K562 (cell line): ENCODE results near the gene SNAP23. TPM values are rescaled to one million over a fixed set of nuclear protein-coding genes. Genes with fewer than 3 reads are reported as not detected.

Experiments
- ATF1 ChIP-seq, 2 experiments: fragments of 450-650 bp in 1 of 2; IDR thresholded peaks; 2 replicates each; pipeline ENCODE4 v1.6.1; 2016; ENCODE audit warnings: missing compliant biosample characterization in 1 of 2, missing genetic modification characterization in 1 of 2
- CBX2 ChIP-seq: fragments of 200-600 bp; sonication (generic); IDR thresholded peaks from one replicate; pipeline ENCODE4 v1.6.1; 2012; ENCODE audit warnings: mild to moderate bottlenecking, low read length, inconsistent platforms; ENCODE audit not compliant: insufficient read depth, poor library complexity, severe bottlenecking
- CCNT2 ChIP-seq: IDR thresholded peaks from 2 replicates; pipeline ENCODE4 v1.6.1; 2011; ENCODE audit warnings: borderline replicate concordance, low read depth, mild to moderate bottlenecking, moderate library complexity, mixed read lengths, low read length; ENCODE audit not compliant: insufficient read length; ENCODE audit errors: extremely low read depth
- ESRRA ChIP-seq: fragments of 450-650 bp; IDR thresholded peaks from 2 replicates; pipeline ENCODE4 v1.6.1; 2014; ENCODE audit warnings: low read depth, mild to moderate bottlenecking, moderate library complexity, borderline replicate concordance
- ESRRB ChIP-seq: fragments of 250-450 bp; sonication (Bioruptor Pico); IDR thresholded peaks from 2 replicates; pipeline ENCODE4 v1.5.0; 2020; ENCODE audit warnings: mild to moderate bottlenecking, moderate library complexity, borderline replicate concordance
- GTF2E2 ChIP-seq: fragments of 200-800 bp; sonication (Bioruptor generic); IDR thresholded peaks from 2 replicates; pipeline ENCODE4 v1.6.1; 2016; ENCODE audit warnings: missing genetic modification characterization, missing compliant biosample characterization
- HDAC2 ChIP-seq: fragments of 450-650 bp; IDR thresholded peaks from 2 replicates; pipeline ENCODE4 v1.6.1; 2016; ENCODE audit warnings: mild to moderate bottlenecking
- NFIC ChIP-seq: fragments of 450-650 bp; IDR thresholded peaks from 2 replicates; pipeline ENCODE4 v1.6.1; 2017; ENCODE audit warnings: mild to moderate bottlenecking, inconsistent platforms
- PRMT5 ChIP-seq: sonication (generic); formaldehyde crosslinking; IDR thresholded peaks from 2 replicates; pipeline ENCODE4 v1.5.0; 2020; ENCODE audit warnings: missing genetic modification reagents
- RAD21 ChIP-seq, 2 experiments: fragments of 250-450 bp in 1 of 2; fragments of 450-650 bp in 1 of 2; sonication (Bioruptor Pico) in 1 of 2; formaldehyde crosslinking in 1 of 2; IDR thresholded peaks in 1 of 2; conservative IDR thresholded peaks in 1 of 2; 2 replicates each; pipeline versions ENCODE4 v1.4.0 to v1.8.0; 2020 to 2022; ENCODE audit warnings: mild to moderate bottlenecking in 2 of 2, moderate library complexity in 1 of 2
- SIRT6 ChIP-seq: IDR thresholded peaks from one replicate; pipeline ENCODE4 v1.6.1; 2012; ENCODE audit warnings: low read depth, mild to moderate bottlenecking, control low read depth, inconsistent platforms, low read length, moderate library complexity
- SREBF2 ChIP-seq: sonication (generic); formaldehyde crosslinking; IDR thresholded peaks from 2 replicates; pipeline ENCODE4 v1.4.0; 2020; ENCODE audit warnings: mild to moderate bottlenecking, missing genetic modification reagents
- TAF7 ChIP-seq: fragments of 450-650 bp; IDR thresholded peaks from 2 replicates; pipeline ENCODE4 v1.6.1; 2016; ENCODE audit warnings: missing genetic modification characterization, missing compliant biosample characterization
- ZBTB8A ChIP-seq: fragments of 450-650 bp; IDR thresholded peaks from 2 replicates; pipeline ENCODE4 v1.6.1; 2018; ENCODE audit warnings: mild to moderate bottlenecking, moderate library complexity; ENCODE audit not compliant: partially characterized antibody
- ZNF217 ChIP-seq: sonication (generic); formaldehyde crosslinking; IDR thresholded peaks from 2 replicates; pipeline ENCODE4 v1.8.0; 2022; ENCODE audit warnings: mild to moderate bottlenecking, missing genetic modification reagents
- polyA plus RNA-seq, 8 experiments: library from polyadenylated mRNA; depleted of rRNA in 4 of 8; stranded (reverse) in 5 of 8; unstranded in 3 of 8; fragments of >200 nt; fragmentation: Nextera tagmentation in 2 of 8; fragmentation: Illumina TruSeq in 1 of 8; extraction: Ambion mirVana in 2 of 8; extraction: Trizol in 1 of 8; gene quantifications; 2 replicates each; pipeline versions ENCODE4 v1.2.1 to v1.2.3, GENCODE V29; 2011 to 2014; ENCODE audit warnings: inconsistent platforms in 1 of 8, missing spikeins in 1 of 8
- total RNA-seq, 7 experiments: library from RNA; depleted of rRNA in 6 of 7; stranded (reverse); fragments of >200 nt in 6 of 7; fragmentation: Illumina TruSeq in 2 of 7; extraction: Trizol in 2 of 7; gene quantifications; 2 replicates each; pipeline versions ENCODE4 v1.2.1 to v1.2.3, GENCODE V29; 2011 to 2021; ENCODE audit warnings: low replicate concordance in 1 of 7
- TF ChIP-seq, protein P1 (sequence below): sonication (generic); formaldehyde crosslinking; IDR thresholded peaks from 2 replicates; pipeline ENCODE4 v1.8.0; 2022; ENCODE audit warnings: mild to moderate bottlenecking, missing genetic modification reagents
- TF ChIP-seq, protein P2 (sequence below), 2 experiments: fragments of 450-650 bp; IDR thresholded peaks; 2 replicates each; pipeline ENCODE4 v1.6.1; 2018; ENCODE audit warnings: mild to moderate bottlenecking in 2 of 2, low read depth in 1 of 2; ENCODE audit not compliant: partially characterized antibody in 2 of 2
- TF ChIP-seq, protein P3 (sequence below), 2 experiments: fragments of 250-450 bp in 1 of 2; fragments of 450-650 bp in 1 of 2; sonication (Bioruptor Pico) in 1 of 2; IDR thresholded peaks; 2 replicates each; pipeline versions ENCODE4 v1.6.1 to v1.8.0; 2016 to 2021; ENCODE audit warnings: mild to moderate bottlenecking in 2 of 2, moderate library complexity in 2 of 2, missing compliant biosample characterization in 1 of 2, missing genetic modification characterization in 1 of 2
- TF ChIP-seq, protein P4 (sequence below), 2 experiments: fragments of 450-650 bp in 1 of 2; sonication (generic) in 1 of 2; formaldehyde crosslinking; conservative IDR thresholded peaks; 2 replicates each; pipeline versions ENCODE4 v1.4.0 to v1.8.1; 2020 to 2022; ENCODE audit warnings: mild to moderate bottlenecking in 1 of 2, missing genetic modification reagents in 1 of 2

Gene SNAP23
- total and polyA plus RNA-seq, 9 of the 15 experiments (the other 6 are each of a cell fraction or from before 2014, with no cell fraction given), result 78.9 to 168 (median 117) TPM

DNA sequence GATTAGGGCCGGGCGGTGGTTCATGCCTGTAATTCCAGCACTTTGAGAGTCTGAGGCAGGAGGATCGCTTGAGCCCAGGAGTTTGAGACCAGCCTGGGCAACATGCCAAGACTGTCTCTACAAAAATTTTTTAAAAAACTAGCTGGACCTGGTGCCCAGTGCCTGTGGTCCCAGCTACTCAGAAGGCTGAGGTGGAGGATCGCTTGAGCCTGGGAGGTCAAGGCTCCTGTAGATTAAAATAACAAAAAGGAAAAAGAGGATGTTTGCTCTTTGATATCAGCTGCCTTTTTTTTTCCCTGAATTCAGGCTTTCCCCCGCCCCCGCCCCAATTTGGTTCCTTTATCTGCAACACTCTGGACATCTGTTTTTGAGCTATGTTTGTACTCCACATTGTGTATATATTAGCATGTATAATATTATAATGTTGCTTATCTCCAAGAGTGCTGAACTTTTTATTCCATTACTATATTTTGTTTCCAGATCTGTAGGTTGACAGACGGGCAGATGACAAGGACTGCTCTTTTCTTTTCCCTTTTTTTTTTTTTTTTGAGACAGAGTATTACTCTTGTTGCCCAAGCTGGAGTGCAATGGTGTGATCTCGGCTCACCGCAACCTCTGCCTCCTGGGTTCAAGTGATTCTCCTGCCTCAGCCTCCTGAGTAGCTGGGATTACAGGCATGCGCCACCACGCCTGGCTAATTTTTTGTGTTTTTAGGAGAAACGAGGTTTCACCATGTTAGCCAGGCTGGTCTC lies 4.6 kb downstream of the SNAP23 start (continued):
- no peak for TF ChIP-seq ESRRB (CRISPR knock-in tag)
- no peak for TF ChIP-seq SIRT6
- TF ChIP-seq CBX2, result no peak
- TF ChIP-seq GTF2E2, result 0 out of 2 replicates have a peak, but pooled peaks have one; percentile 55
- peak; percentile 98 for TF ChIP-seq NFIC
- TF ChIP-seq TAF7 (tag), result no peak
- no peak for TF ChIP-seq ESRRA
- TF ChIP-seq ZNF217 (CRISPR knock-in tag), result no peak
- TF ChIP-seq, protein P1, sequence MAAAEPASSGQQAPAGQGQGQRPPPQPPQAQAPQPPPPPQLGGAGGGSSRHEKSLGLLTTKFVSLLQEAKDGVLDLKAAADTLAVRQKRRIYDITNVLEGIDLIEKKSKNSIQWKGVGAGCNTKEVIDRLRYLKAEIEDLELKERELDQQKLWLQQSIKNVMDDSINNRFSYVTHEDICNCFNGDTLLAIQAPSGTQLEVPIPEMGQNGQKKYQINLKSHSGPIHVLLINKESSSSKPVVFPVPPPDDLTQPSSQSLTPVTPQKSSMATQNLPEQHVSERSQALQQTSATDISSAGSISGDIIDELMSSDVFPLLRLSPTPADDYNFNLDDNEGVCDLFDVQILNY (CRISPR knock-in tag), result no peak
- no peak for TF ChIP-seq HDAC2
- TF ChIP-seq ATF1 (CRISPR knock-in tag; IDR thresholded peaks at IDR 0.05), result no peak
- TF ChIP-seq ATF1 (tag; IDR thresholded peaks at IDR 0.05), result no peak
- TF ChIP-seq ZBTB8A, result no peak
- TF ChIP-seq CCNT2, result peak; percentile 27
- no peak for TF ChIP-seq RAD21 (CRISPR knock-in tag; conservative IDR thresholded peaks at IDR 0.05 in 1 of 2, IDR thresholded peaks at IDR 0.05 in 1 of 2)
- TF ChIP-seq SREBF2, result no peak
- TF ChIP-seq, protein P2, sequence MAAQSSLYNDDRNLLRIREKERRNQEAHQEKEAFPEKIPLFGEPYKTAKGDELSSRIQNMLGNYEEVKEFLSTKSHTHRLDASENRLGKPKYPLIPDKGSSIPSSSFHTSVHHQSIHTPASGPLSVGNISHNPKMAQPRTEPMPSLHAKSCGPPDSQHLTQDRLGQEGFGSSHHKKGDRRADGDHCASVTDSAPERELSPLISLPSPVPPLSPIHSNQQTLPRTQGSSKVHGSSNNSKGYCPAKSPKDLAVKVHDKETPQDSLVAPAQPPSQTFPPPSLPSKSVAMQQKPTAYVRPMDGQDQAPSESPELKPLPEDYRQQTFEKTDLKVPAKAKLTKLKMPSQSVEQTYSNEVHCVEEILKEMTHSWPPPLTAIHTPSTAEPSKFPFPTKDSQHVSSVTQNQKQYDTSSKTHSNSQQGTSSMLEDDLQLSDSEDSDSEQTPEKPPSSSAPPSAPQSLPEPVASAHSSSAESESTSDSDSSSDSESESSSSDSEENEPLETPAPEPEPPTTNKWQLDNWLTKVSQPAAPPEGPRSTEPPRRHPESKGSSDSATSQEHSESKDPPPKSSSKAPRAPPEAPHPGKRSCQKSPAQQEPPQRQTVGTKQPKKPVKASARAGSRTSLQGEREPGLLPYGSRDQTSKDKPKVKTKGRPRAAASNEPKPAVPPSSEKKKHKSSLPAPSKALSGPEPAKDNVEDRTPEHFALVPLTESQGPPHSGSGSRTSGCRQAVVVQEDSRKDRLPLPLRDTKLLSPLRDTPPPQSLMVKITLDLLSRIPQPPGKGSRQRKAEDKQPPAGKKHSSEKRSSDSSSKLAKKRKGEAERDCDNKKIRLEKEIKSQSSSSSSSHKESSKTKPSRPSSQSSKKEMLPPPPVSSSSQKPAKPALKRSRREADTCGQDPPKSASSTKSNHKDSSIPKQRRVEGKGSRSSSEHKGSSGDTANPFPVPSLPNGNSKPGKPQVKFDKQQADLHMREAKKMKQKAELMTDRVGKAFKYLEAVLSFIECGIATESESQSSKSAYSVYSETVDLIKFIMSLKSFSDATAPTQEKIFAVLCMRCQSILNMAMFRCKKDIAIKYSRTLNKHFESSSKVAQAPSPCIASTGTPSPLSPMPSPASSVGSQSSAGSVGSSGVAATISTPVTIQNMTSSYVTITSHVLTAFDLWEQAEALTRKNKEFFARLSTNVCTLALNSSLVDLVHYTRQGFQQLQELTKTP (IDR thresholded peaks at IDR 0.05; ENCODE audit: low read depth in 1 of 2, partially characterized antibody in 2 of 2), result peak in 1 of 2 experiments; percentile 37
- TF ChIP-seq, protein P3, sequence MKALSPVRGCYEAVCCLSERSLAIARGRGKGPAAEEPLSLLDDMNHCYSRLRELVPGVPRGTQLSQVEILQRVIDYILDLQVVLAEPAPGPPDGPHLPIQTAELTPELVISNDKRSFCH (CRISPR knock-in tag; IDR thresholded peaks at IDR 0.05), result no peak
- TF ChIP-seq, protein P3 (tag; IDR thresholded peaks at IDR 0.05), result no peak
- no peak for TF ChIP-seq PRMT5 (CRISPR knock-in tag)
- TF ChIP-seq, protein P4, sequence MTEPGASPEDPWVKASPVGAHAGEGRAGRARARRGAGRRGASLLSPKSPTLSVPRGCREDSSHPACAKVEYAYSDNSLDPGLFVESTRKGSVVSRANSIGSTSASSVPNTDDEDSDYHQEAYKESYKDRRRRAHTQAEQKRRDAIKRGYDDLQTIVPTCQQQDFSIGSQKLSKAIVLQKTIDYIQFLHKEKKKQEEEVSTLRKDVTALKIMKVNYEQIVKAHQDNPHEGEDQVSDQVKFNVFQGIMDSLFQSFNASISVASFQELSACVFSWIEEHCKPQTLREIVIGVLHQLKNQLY (CRISPR knock-in tag; conservative IDR thresholded peaks at IDR 0.05), result no peak
